ENCODE data around the gene KRT3.

GRCh38 chr12:52834727-52835001 lies 38.7 kb upstream of the KRT3 start:
- no peak for TF ChIP-seq CTCF (IDR thresholded peaks at IDR 0.05; ENCODE audit: low read depth, low read length, poor library complexity, severe bottlenecking)
- no peak for TF ChIP-seq EZH2phosphoT487 (IDR thresholded peaks at IDR 0.05; ENCODE audit: borderline replicate concordance, low read length)

Data from DOHH2 (cell line).